ENCODE results near the gene TMEFF2.

GRCh38 chr2:192127434-192127833 is 67.3 kb downstream of the TMEFF2 start:
- TF ChIP-seq YY1 (IDR thresholded peaks at IDR 0.05; ENCODE audit: insufficient read depth, insufficient read length) (no peak), SUZ12 (IDR thresholded peaks at IDR 0.05; ENCODE audit: extremely low read depth, insufficient read depth, insufficient read length) (no peak), ZNF274 (IDR thresholded peaks at IDR 0.05; ENCODE audit: low read depth, low read length) (no peak)

Data from NT2/D1 (cell line).